OCI-LY1 (cell line): Measurements from ENCODE around the gene ZSCAN5A.

Experiments used
- H2AFZ ChIP-seq: fragments of 200-600 bp; sonication (generic), shearing (Covaris generic); 2 replicates; pipeline ENCODE4 v1.6.0; 2014; ENCODE audit warnings: antibody characterized with exemption, mild to moderate bottlenecking, low read length
- H3F3A ChIP-seq: fragments of 200-600 bp; sonication (generic), shearing (Covaris generic); 2 replicates; pipeline ENCODE4 v1.6.0; 2014; ENCODE audit warnings: mild to moderate bottlenecking, antibody characterized with exemption, low read length, moderate library complexity; ENCODE audit not compliant: insufficient read depth
- H3K27ac ChIP-seq: fragments of 200-600 bp; sonication (generic); 2 replicates; pipeline ENCODE4 v1.5.1; 2014; ENCODE audit warnings: low read length, mixed run types, mild to moderate bottlenecking, low read depth; ENCODE audit not compliant: poor library complexity, severe bottlenecking
- H3K27me3 ChIP-seq: fragments of 200-600 bp; sonication (generic); 2 replicates; pipeline ENCODE4 v1.6.0; 2014; ENCODE audit warnings: antibody characterized with exemption, mild to moderate bottlenecking, low read length, moderate library complexity; ENCODE audit not compliant: insufficient read depth
- H3K36me3 ChIP-seq: fragments of 200-600 bp; sonication (generic); 2 replicates; pipeline ENCODE4 v1.6.1; 2014; ENCODE audit warnings: mild to moderate bottlenecking, antibody characterized with exemption, low read length, moderate library complexity, mixed read lengths; ENCODE audit not compliant: insufficient read depth
- H3K4me1 ChIP-seq: fragments of 200-600 bp; sonication (generic); 2 replicates; pipeline ENCODE4 v1.5.1; 2014; ENCODE audit warnings: mild to moderate bottlenecking, low read length, moderate library complexity; ENCODE audit not compliant: insufficient read depth, severe bottlenecking
- H3K4me2 ChIP-seq: fragments of 200-600 bp; sonication (generic), shearing (Covaris generic); 2 replicates; pipeline ENCODE4 v1.6.1; 2014; ENCODE audit warnings: low read length
- H3K4me3 ChIP-seq: fragments of 200-600 bp; sonication (generic); 2 replicates; pipeline ENCODE4 v1.5.1; 2014; ENCODE audit warnings: low read length, low read depth, mild to moderate bottlenecking, mixed read lengths; ENCODE audit not compliant: poor library complexity, severe bottlenecking
- H3K79me2 ChIP-seq: fragments of 200-600 bp; shearing (Covaris generic); 2 replicates; pipeline ENCODE4 v1.6.1; 2016; ENCODE audit warnings: mixed run types, low read length, mixed read lengths; ENCODE audit not compliant: insufficient read depth
- H3K9ac ChIP-seq: fragments of 200-600 bp; sonication (generic), shearing (Covaris generic); 2 replicates; pipeline ENCODE4 v1.6.1; 2014; ENCODE audit warnings: mild to moderate bottlenecking, low read length, mixed read lengths
- H3K9me2 ChIP-seq: fragments of 200-600 bp; sonication (generic), shearing (Covaris generic); 2 replicates; pipeline ENCODE4 v1.6.1; 2014; ENCODE audit warnings: low read depth, mild to moderate bottlenecking, low read length, mixed read lengths
- H3K9me3 ChIP-seq: fragments of 200-600 bp; shearing (Covaris generic); 2 replicates; pipeline ENCODE4 v1.6.1; 2014; ENCODE audit warnings: low read length, mixed read lengths
- H4K20me1 ChIP-seq: fragments of 200-600 bp; sonication (generic), shearing (Covaris generic); 2 replicates; pipeline ENCODE4 v1.6.0; 2016; ENCODE audit warnings: mild to moderate bottlenecking, low read length; ENCODE audit not compliant: insufficient read depth
- CTCF ChIP-seq: fragments of 200-600 bp; sonication (generic), shearing (Covaris generic); IDR thresholded peaks from 2 replicates; pipeline ENCODE4 v1.5.1; 2017; ENCODE audit warnings: mild to moderate bottlenecking, antibody characterized with exemption, low read length, moderate library complexity, mixed read lengths
- EZH2 ChIP-seq: fragments of 200-600 bp; sonication (generic), shearing (Covaris generic); IDR thresholded peaks from 2 replicates; pipeline ENCODE4 v1.8.0; 2017; ENCODE audit warnings: borderline replicate concordance, mixed run types, mild to moderate bottlenecking, antibody characterized with exemption, low read length, moderate library complexity, mixed read lengths

Gene ZSCAN5A, protein sequence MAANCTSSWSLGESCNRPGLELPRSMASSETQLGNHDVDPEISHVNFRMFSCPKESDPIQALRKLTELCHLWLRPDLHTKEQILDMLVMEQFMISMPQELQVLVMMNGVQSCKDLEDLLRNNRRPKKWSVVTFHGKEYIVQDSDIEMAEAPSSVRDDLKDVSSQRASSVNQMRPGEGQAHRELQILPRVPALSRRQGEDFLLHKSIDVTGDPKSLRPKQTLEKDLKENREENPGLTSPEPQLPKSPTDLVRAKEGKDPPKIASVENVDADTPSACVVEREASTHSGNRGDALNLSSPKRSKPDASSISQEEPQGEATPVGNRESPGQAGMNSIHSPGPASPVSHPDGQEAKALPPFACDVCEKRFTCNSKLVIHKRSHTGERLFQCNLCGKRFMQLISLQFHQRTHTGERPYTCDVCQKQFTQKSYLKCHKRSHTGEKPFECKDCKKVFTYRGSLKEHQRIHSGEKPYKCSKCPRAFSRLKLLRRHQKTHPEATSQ

DNA sequence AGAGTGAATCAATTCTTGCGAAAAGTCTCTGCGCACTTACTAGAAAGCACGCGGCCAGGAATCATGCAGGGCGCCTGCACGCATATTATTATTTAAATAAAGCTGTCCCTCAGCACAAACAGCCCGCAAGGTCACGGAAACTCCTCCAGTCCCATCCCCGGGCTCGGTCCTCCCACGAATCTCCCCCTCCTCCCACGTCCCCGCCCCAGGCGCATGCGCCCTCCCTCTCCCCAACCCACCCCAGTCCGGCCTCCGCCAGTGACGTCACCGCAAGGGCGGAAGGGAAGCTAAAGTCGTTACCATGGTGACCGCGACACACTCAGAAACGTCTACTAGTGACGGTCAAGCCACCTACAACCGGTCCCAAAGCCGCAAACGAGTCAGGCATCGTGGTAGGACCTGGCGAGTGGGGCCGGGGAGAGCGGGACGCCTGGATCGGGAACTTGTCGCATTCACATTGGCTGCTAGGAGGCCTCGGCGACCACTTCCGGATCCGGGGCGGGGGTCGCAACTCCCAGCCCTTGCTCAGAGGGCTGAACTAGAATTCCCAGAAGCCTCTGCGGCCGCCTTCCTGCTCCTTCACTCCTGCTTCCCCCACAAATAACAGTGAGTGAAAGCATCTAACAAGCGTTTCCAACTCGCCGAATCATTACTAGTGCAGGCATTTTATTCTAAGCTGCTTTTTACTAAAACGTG lies at the start of gene ZSCAN5A:
TSS of gene ZSCAN5A (minus strand) at position 459 of the 696 bp plus-strand sequence. CDS start 89,793 bp downstream, outside the sequence.
- Histone ChIP-seq H3K36me3 (peaks cover 10% of the 10 kb centered on the region), H3K9me2 (no peaks in the 10 kb centered on the region), H3K4me1 (peaks cover 14% of the 10 kb centered on the region), H3K27me3 (no peaks in the 10 kb centered on the region), H3K27ac (peak within 1 kb of the TSS; percentile 91), H2AFZ (peak within 1 kb of the TSS; percentile 22; the same call in 1 of the 2 replicates), H3K9me3 (no peaks in the 10 kb centered on the region), H4K20me1 (no peaks in the 10 kb centered on the region), H3K9ac (peak within 1 kb of the TSS; percentile 71), H3F3A (no peaks in the 10 kb centered on the region), H3K79me2 (no peaks in the 10 kb centered on the region), H3K4me3 (peak within 1 kb of the TSS; percentile 70), H3K4me2 (peak within 1 kb of the TSS; percentile 75)
- TF ChIP-seq EZH2 (no peak), CTCF (no peak)

DNA sequence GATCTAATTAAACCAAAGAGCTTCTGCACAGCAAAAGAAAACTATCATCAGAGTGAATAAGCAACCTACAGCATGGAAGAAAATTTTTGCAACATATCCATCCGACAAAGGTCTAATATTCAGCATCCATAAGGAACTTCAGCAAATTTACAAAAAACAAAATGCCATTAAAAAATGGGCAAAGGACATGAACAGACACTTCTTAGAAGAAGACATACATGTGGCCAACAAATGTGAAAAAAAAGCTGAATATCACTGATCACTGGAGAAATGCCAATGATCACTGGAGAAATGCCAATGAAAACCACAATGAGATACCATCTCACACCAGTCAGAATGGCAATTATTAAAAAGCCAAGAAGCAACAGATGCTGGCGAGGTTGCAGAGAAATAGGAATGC lies 46.2 kb upstream of the ZSCAN5A start:
- Histone ChIP-seq H3K9ac (no peak overlapping the region), H2AFZ (no peak overlapping the region), H4K20me1 (no peaks in the 10 kb centered on the region), H3K4me3 (no peak overlapping the region), H3K79me2 (no peaks in the 10 kb centered on the region), H3K27ac (no peak overlapping the region), H3K4me2 (no peak overlapping the region), H3K27me3 (no peaks in the 10 kb centered on the region), H3K36me3 (no peaks in the 10 kb centered on the region), H3K4me1 (no peaks in the 10 kb centered on the region), H3K9me3 (no peaks in the 10 kb centered on the region), H3K9me2 (no peaks in the 10 kb centered on the region), H3F3A (no peaks in the 10 kb centered on the region)
- no peak for TF ChIP-seq CTCF
- no peak for TF ChIP-seq EZH2

DNA sequence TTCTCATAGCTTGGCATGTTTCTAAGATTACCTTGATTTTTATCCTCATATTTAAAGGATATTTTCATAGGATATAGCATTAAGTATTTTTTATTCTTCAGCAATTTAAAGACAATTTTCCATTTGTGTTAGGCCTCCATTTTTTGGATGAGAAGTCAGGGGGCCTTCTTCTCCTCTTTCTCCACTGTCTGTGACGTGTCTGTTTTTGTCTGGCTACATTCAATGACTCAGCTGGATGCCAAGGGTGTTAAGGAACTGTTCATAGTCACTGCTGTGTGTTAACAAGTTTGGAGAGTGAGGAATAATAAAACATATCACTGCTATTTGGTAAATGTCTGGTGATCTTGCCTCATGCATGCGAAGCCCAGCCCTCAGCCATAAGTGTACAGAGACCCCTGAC lies 42.3 kb upstream of the ZSCAN5A start:
- Histone ChIP-seq H3K79me2 (no peaks in the 10 kb centered on the region), H3K36me3 (no peaks in the 10 kb centered on the region), H3K4me3 (no peak overlapping the region), H3K27me3 (no peaks in the 10 kb centered on the region), H3K4me1 (no peaks in the 10 kb centered on the region), H3K4me2 (no peak overlapping the region), H3F3A (no peaks in the 10 kb centered on the region), H3K27ac (no peak overlapping the region), H3K9me3 (no peaks in the 10 kb centered on the region), H4K20me1 (no peaks in the 10 kb centered on the region), H2AFZ (no peak overlapping the region), H3K9ac (no peak overlapping the region), H3K9me2 (no peaks in the 10 kb centered on the region)
- no peak for TF ChIP-seq CTCF
- TF ChIP-seq EZH2 = no peak
